GM19452 (cell line): ENCODE data around the gene TLR10.
"Not testable (repeated sequence)": the region's sequence is repeated elsewhere in the genome, so short reads cannot be mapped to it uniquely, and the experiment has no call there.

Experiments
- ATAC-seq: cut with Tn5 transposase; IDR thresholded peaks from one replicate; pipeline ENCODE4 v1.9.1; 2021; ENCODE audit not compliant: unreplicated experiment

TLR10 gene

GRCh38 chr4:38782452-38783108, at the start of gene TLR10:
TLR10 (minus strand) TSS chr4:38782990; CDS start chr4:38775590, 7,400 bp downstream.
- ATAC-seq = peak; percentile 53

- ATAC-seq = no peak
Measured at GRCh38 chr4:38832206-38832605, 49.4 kb upstream of the TLR10 start.

GRCh38 chr4:38831653-38832052, 48.9 kb upstream of the TLR10 start:
- no peak for ATAC-seq

GRCh38 chr4:38829237-38829636, 46.4 kb upstream of the TLR10 start:
- no peak for ATAC-seq

- no peak for ATAC-seq
Measured at GRCh38 chr4:38823766-38824165, 41.0 kb upstream of the TLR10 start.

GRCh38 chr4:38822748-38823303, 40.0 kb upstream of the TLR10 start:
- no peak for ATAC-seq

GRCh38 chr4:38821739-38822138, 38.9 kb upstream of the TLR10 start:
- ATAC-seq = no peak

- peak; percentile 55 for ATAC-seq
Measured at GRCh38 chr4:38820329-38821061, 37.7 kb upstream of the TLR10 start.

GRCh38 chr4:38819569-38819968, 36.8 kb upstream of the TLR10 start:
- no peak for ATAC-seq

GRCh38 chr4:38818441-38818976, 35.7 kb upstream of the TLR10 start:
- peak; percentile 51 for ATAC-seq

- ATAC-seq = no peak
Measured at GRCh38 chr4:38815885-38816782, 33.3 kb upstream of the TLR10 start.

GRCh38 chr4:38814386-38814785, 31.6 kb upstream of the TLR10 start:
- no peak for ATAC-seq

GRCh38 chr4:38811297-38811696, 28.5 kb upstream of the TLR10 start:
- ATAC-seq = no peak

GRCh38 chr4:38807462-38807861, 24.7 kb upstream of the TLR10 start:
- ATAC-seq = not testable (repeated sequence)

GRCh38 chr4:38806251-38806650, 23.5 kb upstream of the TLR10 start:
- ATAC-seq = not testable (repeated sequence)

- peak; percentile 77 for ATAC-seq
Measured at GRCh38 chr4:38805530-38806145, 22.8 kb upstream of the TLR10 start.

GRCh38 chr4:38804654-38805295, 22.0 kb upstream of the TLR10 start, which contains the start of gene TLR1:
TLR1 (minus strand) TSS chr4:38804791; CDS start chr4:38798831, 5,960 bp downstream.
- ATAC-seq = peak; percentile 23

- ATAC-seq = peak; percentile 55
Measured at GRCh38 chr4:38803833-38804653, 21.3 kb upstream of the TLR10 start.
